ENCODE data around the gene MATCAP1. TPM values are rescaled to one million over a fixed set of nuclear protein-coding genes. Genes with fewer than 3 reads are reported as not detected.

The MATCAP1 gene
- total and polyA plus RNA-seq, 2 of the 4 experiments (the other 2 are of a cell fraction), result 8.2 to 43.9 TPM

DNA sequence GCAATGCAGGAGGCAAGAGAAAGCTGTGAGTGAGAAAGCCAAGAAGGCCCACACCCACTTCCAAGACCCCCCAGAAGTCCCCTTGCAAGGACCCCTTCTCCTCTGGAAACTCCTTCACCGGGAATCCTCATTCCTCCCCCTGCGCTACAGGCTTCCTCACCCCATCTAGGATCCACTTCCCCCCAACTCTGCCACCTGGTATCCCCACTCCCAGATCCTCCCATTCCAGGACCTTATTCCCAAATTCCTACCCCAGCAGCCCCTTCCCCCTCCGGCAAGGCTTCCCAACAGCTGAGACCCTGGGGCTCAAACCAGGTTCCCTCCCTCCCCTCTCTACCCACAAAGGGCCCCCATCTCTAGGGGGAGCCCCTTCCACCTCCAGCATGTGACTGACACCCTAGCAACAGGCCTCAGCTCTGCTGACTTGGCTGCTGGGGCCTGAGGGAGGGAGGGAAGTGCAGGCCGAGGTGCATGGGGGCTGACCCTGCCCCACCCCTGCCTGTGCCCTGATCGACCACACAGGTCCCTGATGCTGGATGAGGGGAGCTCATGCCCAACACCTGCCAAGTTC lies 17.1 kb downstream of the MATCAP1 start:
- dilution Hi-C loops (cut with HindIII; ENCODE audit: low sequenced_read_pairs, unreplicated experiment) (no loop called here), in situ Hi-C loops (cut with MboI; ENCODE audit: low sequenced_read_pairs) (no loop called here), intact Hi-C loops (cut with micrococcal nuclease) (no loop called here)
- no peak overlapping the region for H3K23ac ChIP-seq (ENCODE audit: low read depth, low read length)
- no peak overlapping the region for H2AK9ac ChIP-seq (replicated peaks; ENCODE audit: low read depth, low read length, poor library complexity)
- no peak overlapping the region for H4K8ac ChIP-seq (ENCODE audit: low read depth in 2 of 2, low read length in 2 of 2)
- peaks cover 8 to 16% of the 10 kb centered on the region in 2 experiments; a peak in 3 of 4 replicates for H3K79me1 ChIP-seq (ENCODE audit: low read depth in 1 of 2, low read length in 2 of 2)
- H3K4me2 ChIP-seq (ENCODE audit: low read depth, low read length), result no peak overlapping the region
- no peaks in the 10 kb centered on the region for H3K9me3 ChIP-seq (ENCODE audit: control insufficient read depth, insufficient read depth, low read length)
- whole genome bisulfite sequencing, 2 experiments (ENCODE audit: extremely low coverage in 2 of 2, insufficient read length in 1 of 2), result 69% methylated on average over 3 of the region's 5 CpGs; no CpG with 5 or more reads in 1 of the 2 experiments
- H3K9me1 ChIP-seq (ENCODE audit: insufficient read depth, low read length), result peaks cover 14% of the 10 kb centered on the region
- H3K36me3 ChIP-seq (ENCODE audit: control insufficient read depth, insufficient read depth, low read length), result peaks cover 3% of the 10 kb centered on the region; the same call in 1 of the 2 replicates
- no peak overlapping the region for H3K56ac ChIP-seq (ENCODE audit: extremely low read depth, insufficient read depth, low read length)
- no TSS peak for BruUV-seq (replicated peaks)
- H2AFZ ChIP-seq (replicated peaks; ENCODE audit: low read length, poor library complexity), result no peak overlapping the region
- POLR2A ChIA-PET (ENCODE audit: unreplicated experiment), result no interaction called here
- TF ChIP-seq MAFK (IDR thresholded peaks at IDR 0.05; ENCODE audit: low read depth, low read length), result no peak
- H3K27me3 ChIP-seq (ENCODE audit: control insufficient read depth, insufficient read depth, low read length), result peaks cover 24% of the 10 kb centered on the region; the same call in 1 of the 2 replicates
- CTCF ChIA-PET, result no interaction called here
- DNase-seq (no peak), ATAC-seq (ENCODE audit: low read depth) (no peak)
- H4K5ac ChIP-seq (ENCODE audit: low read depth, low read length), result no peak overlapping the region
- no peak overlapping the region for H2BK15ac ChIP-seq (ENCODE audit: low read depth, low read length)
- no peak overlapping the region for H2AK5ac ChIP-seq (ENCODE audit: low read depth, low read length)
- no peak overlapping the region for H3K4ac ChIP-seq (ENCODE audit: low read depth, low read length)
- no peak overlapping the region for H2BK20ac ChIP-seq (ENCODE audit: low read depth, low read length)
- H4K91ac ChIP-seq (ENCODE audit: insufficient read depth, low read depth, low read length), result no peak overlapping the region
- H2BK120ac ChIP-seq (ENCODE audit: low read depth, low read length), result no peak overlapping the region
- H3K4me1 ChIP-seq (ENCODE audit: control insufficient read depth, insufficient read depth, low read length), result peaks cover 34% of the 10 kb centered on the region
- no peak overlapping the region for H2BK5ac ChIP-seq (ENCODE audit: low read depth, low read length, poor library complexity, severe bottlenecking)
- H3K4me3 ChIP-seq (ENCODE audit: insufficient read depth, low read depth, low read length), result no peak overlapping the region
- H3K18ac ChIP-seq (ENCODE audit: low read depth, low read length), result no peak overlapping the region
- H4K20me1 ChIP-seq (ENCODE audit: insufficient read depth, low read length), result no peaks in the 10 kb centered on the region
- H3K9ac ChIP-seq (ENCODE audit: low read depth, low read length), result no peak overlapping the region
- H3K14ac ChIP-seq (replicated peaks; ENCODE audit: low read depth, low read length), result no peak overlapping the region
- H3K27ac ChIP-seq (ENCODE audit: insufficient read depth, low read length), result no peak overlapping the region

Data from IMR-90 (cell line).